Measurements from ENCODE around the gene CDK14.
A peak's percentile ranks its signal among the peaks of the same experiment; 100 is the strongest.

CDK14 gene

GRCh38 chr7:91156316-91157185 is 560.4 kb downstream of the CDK14 start:
- no peak for DNase-seq (ENCODE audit: extremely low read depth, low read depth)
- no peak for TF ChIP-seq CTCF (IDR thresholded peaks at IDR 0.05; ENCODE audit: low read depth, low read length)

GRCh38 chr7:91157579-91158320 is 561.6 kb downstream of the CDK14 start:
- DNase-seq (ENCODE audit: extremely low read depth, low read depth) = no peak
- no peak for TF ChIP-seq CTCF (IDR thresholded peaks at IDR 0.05; ENCODE audit: low read depth, low read length)

GRCh38 chr7:91162436-91162835 is 566.3 kb downstream of the CDK14 start:
- no peak for DNase-seq (ENCODE audit: extremely low read depth, low read depth)
- no peak for TF ChIP-seq CTCF (IDR thresholded peaks at IDR 0.05; ENCODE audit: low read depth, low read length)

- TF ChIP-seq CTCF (IDR thresholded peaks at IDR 0.05; ENCODE audit: low read depth, low read length) = no peak
- no peak for DNase-seq (ENCODE audit: extremely low read depth, low read depth)
Measured at GRCh38 chr7:91164506-91164905, 568.4 kb downstream of the CDK14 start.

- peak; percentile 69 for DNase-seq (ENCODE audit: extremely low read depth, low read depth)
Measured at GRCh38 chr7:91165006-91165845, 569.1 kb downstream of the CDK14 start.

GRCh38 chr7:91165846-91166230 is 569.7 kb downstream of the CDK14 start:
- no peak for TF ChIP-seq CTCF (IDR thresholded peaks at IDR 0.05; ENCODE audit: low read depth, low read length)
- no peak for DNase-seq (ENCODE audit: extremely low read depth, low read depth)

More at GRCh38 chr7:91165006-91165845, 569.1 kb downstream of the CDK14 start:
- TF ChIP-seq CTCF (IDR thresholded peaks at IDR 0.05; ENCODE audit: low read depth, low read length) = no peak

Measured in AG09319 (cell line).